Fibroblast of skin of abdomen (primary cell): ENCODE data around the gene SDK1.

Experiments
- DNase-seq: peaks from one replicate; pipeline ENCODE4 v3.0.0-alpha.2; 2013

SDK1 gene

GRCh38 chr7:4190010-4190981, 889.2 kb downstream of the SDK1 start:
- DNase-seq, result no peak

GRCh38 chr7:4191046-4191445, 890.0 kb downstream of the SDK1 start:
- no peak for DNase-seq

GRCh38 chr7:4191525-4191924, 890.5 kb downstream of the SDK1 start:
- DNase-seq, result no peak

- DNase-seq, result no peak
Measured at GRCh38 chr7:4195660-4196059, 894.6 kb downstream of the SDK1 start.

GRCh38 chr7:4196121-4196819, 895.2 kb downstream of the SDK1 start:
- no peak for DNase-seq

- no peak for DNase-seq
Measured at GRCh38 chr7:4198301-4198700, 897.2 kb downstream of the SDK1 start.

- DNase-seq, result no peak
Measured at GRCh38 chr7:4200546-4201094, 899.6 kb downstream of the SDK1 start.

GRCh38 chr7:4201566-4201965, 900.5 kb downstream of the SDK1 start:
- no peak for DNase-seq

- DNase-seq, result no peak
Measured at GRCh38 chr7:4202154-4202736, 901.2 kb downstream of the SDK1 start.

GRCh38 chr7:4202954-4203353, 901.9 kb downstream of the SDK1 start:
- no peak for DNase-seq

- DNase-seq, result no peak
Measured at GRCh38 chr7:4203626-4204512, 902.8 kb downstream of the SDK1 start.

GRCh38 chr7:4204513-4205165, 903.6 kb downstream of the SDK1 start:
- DNase-seq, result no peak

- DNase-seq, result no peak
Measured at GRCh38 chr7:4205828-4206227, 904.8 kb downstream of the SDK1 start.

GRCh38 chr7:4207011-4207410, 906.0 kb downstream of the SDK1 start:
- no peak for DNase-seq

GRCh38 chr7:4208086-4208485, 907.0 kb downstream of the SDK1 start:
- DNase-seq, result no peak

- DNase-seq, result no peak
Measured at GRCh38 chr7:4208586-4208985, 907.5 kb downstream of the SDK1 start.

- no peak for DNase-seq
Measured at GRCh38 chr7:4209126-4209525, 908.1 kb downstream of the SDK1 start.

- DNase-seq, result no peak
Measured at GRCh38 chr7:4209966-4210365, 908.9 kb downstream of the SDK1 start.

- no peak for DNase-seq
Measured at GRCh38 chr7:4210821-4211220, 909.8 kb downstream of the SDK1 start.

- DNase-seq, result no peak
Measured at GRCh38 chr7:4211261-4211660, 910.2 kb downstream of the SDK1 start.

- no peak for DNase-seq
Measured at GRCh38 chr7:4212376-4212775, 911.3 kb downstream of the SDK1 start.
